HG02798 (cell line): ENCODE results near the gene HIRIP3.
A peak's percentile ranks its signal among the peaks of the same experiment; 100 is the strongest.

Experiments
- ATAC-seq: cut with Tn5 transposase; IDR thresholded peaks from one replicate; pipeline ENCODE4 v1.9.1; 2021; ENCODE audit warnings: mild to moderate bottlenecking; ENCODE audit not compliant: unreplicated experiment, poor library complexity

Gene HIRIP3

DNA sequence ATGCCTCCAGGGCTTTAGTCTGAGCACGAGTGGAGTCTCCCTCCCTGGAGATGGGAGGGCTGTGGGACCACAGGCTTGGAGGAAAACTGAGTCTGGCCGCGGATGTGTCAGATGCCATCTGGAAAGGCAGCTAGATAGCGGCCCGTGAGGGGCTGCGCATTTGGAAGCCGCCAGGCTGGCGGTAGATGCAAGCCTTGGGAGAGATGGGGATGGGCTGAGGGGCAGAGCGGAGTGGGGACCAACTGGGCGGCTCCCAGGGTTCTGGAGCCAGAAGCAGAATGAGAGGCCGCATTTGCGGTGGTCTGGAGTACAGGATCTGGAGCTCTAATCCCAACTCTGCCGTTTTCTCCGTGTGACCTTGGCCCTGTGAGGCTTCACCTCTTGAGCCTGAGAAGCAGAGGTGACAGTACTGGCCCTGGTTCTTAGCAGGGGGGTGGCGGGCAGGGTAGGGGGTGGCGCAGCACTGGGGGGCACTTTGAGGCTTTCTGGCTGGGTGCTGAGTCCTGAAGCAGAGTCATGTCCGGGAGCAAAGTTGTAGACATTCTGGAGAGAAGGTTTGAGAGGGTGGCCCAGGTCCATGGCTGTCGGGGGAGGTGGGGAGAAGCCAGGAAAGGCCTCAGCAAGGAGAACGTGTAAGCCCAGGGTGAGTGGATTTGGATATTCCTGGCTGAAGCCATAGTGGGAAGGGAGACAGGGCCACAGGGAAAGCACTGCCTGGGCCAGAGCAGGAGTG, 7.4 kb upstream of the HIRIP3 start:
- ATAC-seq: no peak

DNA sequence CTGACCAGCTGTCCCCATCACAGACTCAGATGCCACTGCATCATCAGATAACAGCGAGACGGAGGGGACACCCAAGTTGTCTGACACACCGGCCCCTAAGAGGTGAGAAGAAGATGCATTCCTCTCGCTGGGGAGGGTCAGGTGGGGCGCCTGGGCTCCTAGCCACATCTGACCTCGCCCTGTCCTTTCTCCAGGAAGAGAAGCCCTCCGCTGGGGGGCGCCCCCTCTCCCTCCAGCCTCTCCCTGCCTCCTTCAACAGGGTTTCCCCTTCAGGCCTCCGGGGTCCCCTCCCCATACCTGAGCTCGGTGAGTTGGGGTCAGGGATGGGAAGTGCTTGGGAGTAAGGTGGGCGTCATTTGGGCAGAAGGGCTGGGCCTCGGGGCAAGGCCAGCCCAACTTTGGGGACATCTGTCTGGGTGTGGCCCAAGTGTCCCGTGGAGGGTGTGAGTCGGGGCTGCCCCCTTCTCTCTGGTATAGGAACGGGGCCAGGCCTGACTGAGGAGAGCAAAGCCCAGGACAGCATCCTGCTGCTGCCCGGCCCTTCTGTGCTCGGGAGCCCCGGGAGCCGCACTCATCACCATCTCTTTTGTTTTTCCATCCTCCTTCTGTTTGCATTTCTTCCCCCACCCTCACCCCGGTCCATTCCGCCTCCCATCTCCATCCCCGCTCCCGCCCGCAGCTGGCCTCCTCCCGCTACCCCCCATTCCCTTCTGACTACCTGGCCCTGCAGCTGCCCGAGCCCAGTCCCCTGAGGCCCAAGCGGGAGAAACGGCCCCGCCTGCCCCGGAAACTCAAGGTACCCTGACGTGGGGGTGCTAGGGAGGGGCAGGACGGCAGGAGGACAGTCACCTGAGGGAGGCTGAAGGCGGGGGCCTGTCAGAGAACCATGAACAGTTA, 5.6 kb upstream of the HIRIP3 start:
- ATAC-seq: no peak

DNA sequence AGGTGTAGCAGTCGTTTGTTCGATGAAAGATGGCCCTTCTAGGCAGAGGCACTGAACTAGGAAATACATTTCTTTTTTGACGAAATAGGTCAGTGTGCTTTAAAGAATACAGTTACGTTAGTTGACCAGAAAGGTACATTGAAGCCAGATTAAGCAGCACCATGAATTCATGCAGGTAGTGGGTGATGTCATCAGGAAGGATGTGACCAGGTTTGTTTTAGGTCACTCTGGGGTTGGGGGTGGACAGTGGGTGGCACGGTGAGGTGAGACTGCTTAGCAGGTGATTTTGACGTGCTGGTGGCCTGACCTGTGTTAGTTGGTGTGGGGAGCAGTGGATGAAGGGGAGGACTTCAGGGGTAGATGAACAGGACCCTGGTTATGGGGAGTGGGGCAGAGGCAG, 4.2 kb upstream of the HIRIP3 start:
- ATAC-seq: no peak

DNA sequence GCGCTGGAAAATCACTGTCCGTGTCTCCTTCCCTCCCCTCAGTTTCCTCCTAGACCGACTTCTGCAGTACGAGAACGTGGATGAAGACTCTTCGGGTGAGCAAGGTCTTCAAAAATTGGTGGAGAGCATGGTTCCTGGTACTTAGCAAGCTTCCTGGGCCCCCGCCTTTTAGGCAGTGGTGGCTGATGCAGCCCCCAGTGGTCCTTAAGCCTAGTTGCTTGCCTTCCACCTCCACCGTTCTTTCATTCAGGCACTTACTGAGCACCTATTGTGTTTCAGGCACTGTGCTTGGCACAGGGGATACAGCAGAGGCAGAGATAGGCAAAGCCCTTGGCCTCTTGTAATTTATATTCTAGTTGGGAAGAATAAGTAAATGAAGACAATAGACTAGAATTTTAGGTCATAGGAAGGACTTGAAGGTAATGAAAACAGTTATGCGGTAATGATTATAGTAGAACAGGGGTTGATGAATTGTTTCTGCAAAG, 1.4 kb upstream of the HIRIP3 start:
- no peak for ATAC-seq

- peak; percentile 95 for ATAC-seq
These were observed 721 bp upstream of the HIRIP3 start, which contains the start of gene INO80E for GRCh38 chr16:29995911-29996765. INO80E (plus strand) TSS chr16:29996241; CDS start chr16:29996311, 70 bp downstream.

GRCh38 chr16:29994600-29995323, 655 bp downstream of the HIRIP3 start:
- ATAC-seq: peak; percentile 39

- ATAC-seq: no peak
These were observed 1.4 kb downstream of the HIRIP3 start for GRCh38 chr16:29993903-29994599.

DNA sequence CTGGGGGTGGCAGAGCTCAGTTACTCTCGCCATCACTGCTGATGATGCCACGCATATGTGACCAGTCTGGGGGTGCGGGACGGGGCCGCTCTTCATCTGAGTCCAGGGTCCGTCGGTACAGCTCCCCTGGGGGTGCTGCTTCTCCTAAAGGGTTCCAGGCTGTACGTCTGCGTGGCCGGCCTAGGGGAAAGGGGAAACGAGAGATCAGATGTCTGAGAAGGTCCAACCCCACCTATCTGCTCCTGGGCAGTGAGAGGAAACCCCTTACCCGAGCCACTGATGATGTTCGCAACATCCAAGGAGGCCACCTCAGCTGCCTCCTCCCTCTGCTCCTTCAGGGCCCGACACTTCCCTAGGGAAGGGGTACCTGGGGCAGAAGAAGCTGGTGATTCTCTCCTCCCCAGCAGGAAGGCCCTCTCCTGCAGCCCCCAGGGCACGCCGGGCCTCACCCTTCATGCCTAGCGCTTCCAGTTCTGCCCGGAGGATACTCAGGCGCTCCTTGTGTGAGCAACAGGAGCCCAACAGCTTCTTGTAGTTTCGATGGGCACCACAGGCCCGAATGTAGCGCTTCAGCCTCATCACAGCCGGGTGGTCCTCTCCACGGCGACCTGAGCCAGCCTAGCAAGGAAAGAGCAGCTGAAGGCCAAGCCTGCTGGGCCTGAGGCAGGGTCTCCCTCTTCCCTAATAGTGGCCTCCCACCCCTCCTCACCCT, 2.1 kb downstream of the HIRIP3 start:
- no peak for ATAC-seq

GRCh38 chr16:29992344-29992967, 3.0 kb downstream of the HIRIP3 start:
- no peak for ATAC-seq

DNA sequence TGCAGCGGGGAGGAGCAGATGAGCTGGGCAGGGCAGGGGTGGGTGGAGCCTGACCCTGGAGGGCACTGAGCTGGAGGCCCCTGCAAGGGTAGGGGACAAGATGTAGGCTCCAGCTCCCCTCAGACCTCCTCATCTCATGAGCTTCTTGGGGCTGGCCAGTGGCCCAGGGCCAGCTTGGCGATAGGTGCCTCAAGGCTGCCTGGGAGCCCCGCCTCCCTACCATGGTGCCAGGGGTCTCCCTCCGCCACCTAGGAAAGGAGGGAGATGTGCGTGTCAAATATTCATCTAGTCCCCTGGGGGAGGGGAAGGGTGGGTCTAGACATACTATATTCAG, 3.9 kb downstream of the HIRIP3 start:
- ATAC-seq: no peak

DNA sequence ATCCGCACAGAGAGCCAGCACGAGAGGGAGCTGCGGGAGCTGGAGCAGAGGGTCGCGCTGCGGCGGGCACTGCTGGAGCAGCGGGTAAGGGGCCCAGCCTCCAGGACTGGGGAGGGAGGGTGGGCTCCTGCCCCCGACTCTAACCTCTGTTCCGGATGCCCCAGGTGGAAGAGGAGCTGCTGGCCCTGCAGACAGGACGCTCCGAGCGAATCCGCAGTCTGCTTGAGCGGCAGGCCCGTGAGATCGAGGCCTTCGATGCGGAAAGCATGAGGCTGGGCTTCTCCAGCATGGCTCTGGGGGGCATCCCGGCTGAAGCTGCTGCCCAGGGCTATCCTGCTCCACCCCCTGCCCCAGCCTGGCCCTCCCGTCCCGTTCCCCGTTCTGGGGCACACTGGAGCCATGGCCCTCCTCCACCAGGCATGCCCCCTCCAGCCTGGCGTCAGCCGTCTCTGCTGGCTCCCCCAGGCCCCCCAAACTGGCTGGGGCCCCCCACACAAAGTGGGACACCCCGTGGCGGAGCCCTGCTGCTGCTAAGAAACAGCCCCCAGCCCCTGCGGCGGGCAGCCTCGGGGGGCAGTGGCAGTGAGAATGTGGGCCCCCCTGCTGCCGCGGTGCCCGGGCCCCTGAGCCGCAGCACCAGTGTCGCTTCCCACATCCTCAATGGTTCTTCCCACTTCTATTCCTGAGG, 4.4 kb downstream of the HIRIP3 start:
- ATAC-seq: no peak

- no peak for ATAC-seq
These were observed 5.4 kb downstream of the HIRIP3 start for GRCh38 chr16:29990034-29990433.

- no peak for ATAC-seq
These were observed 6.1 kb downstream of the HIRIP3 start for GRCh38 chr16:29989111-29989858.

GRCh38 chr16:29988346-29989075, 6.9 kb downstream of the HIRIP3 start:
- ATAC-seq: no peak

DNA sequence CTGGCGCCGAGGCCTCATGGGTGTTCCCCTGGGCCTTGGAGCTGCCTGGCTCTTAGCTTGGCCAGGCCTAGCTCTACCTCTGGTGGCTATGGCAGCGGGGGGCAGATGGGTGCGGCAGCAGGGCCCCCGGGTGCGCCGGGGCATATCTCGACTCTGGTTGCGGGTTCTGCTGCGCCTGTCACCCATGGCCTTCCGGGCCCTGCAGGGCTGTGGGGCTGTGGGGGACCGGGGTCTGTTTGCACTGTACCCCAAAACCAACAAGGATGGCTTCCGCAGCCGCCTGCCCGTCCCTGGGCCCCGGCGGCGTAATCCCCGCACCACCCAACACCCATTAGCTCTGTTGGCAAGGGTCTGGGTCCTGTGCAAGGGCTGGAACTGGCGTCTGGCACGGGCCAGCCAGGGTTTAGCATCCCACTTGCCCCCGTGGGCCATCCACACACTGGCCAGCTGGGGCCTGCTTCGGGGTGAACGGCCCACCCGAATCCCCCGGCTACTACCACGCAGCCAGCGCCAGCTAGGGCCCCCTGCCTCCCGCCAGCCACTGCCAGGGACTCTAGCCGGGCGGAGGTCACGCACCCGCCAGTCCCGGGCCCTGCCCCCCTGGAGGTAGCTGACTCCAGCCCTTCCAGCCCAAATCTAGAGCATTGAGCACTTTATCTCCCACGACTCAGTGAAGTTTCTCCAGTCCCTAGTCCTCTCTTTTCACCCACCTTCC, 7.9 kb downstream of the HIRIP3 start:
- ATAC-seq: no peak

GRCh38 chr16:29986931-29987330, 8.5 kb downstream of the HIRIP3 start:
- ATAC-seq: no peak
